ENCODE results near the gene SLC16A6. TPM values are rescaled to one million over a fixed set of nuclear protein-coding genes. Genes with fewer than 3 reads are reported as not detected.

Gene SLC16A6
- total RNA-seq, 1 experiment from 2014 or later, result 0.22 TPM

- POLR2A ChIA-PET, result interaction anchor here (0.6 kb wide), 1 partner anchor 283 kb away, joined by 3 read pairs; no protein-coding TSS in a partner anchor
- H3K27me3 Mint-ChIP-seq (ENCODE audit: low read depth), result no peaks in the 10 kb centered on the region
These were observed 15.9 kb upstream of the SLC16A6 start for GRCh38 chr17:68306819-68307218.

More at GRCh38 chr17:68306819-68307218, 15.9 kb upstream of the SLC16A6 start:
- no peak for TF ChIP-seq ZNF532 (CRISPR knock-in tag; IDR thresholded peaks at IDR 0.05; ENCODE audit: borderline replicate concordance)
- TF ChIP-seq USF1 (CRISPR knock-in tag; IDR thresholded peaks at IDR 0.05), result no peak
- no peak for TF ChIP-seq FOXP4 (CRISPR knock-in tag; IDR thresholded peaks at IDR 0.05)
- no peak for TF ChIP-seq ZNF281 (CRISPR knock-in tag; IDR thresholded peaks at IDR 0.05)
- TF ChIP-seq ZNF232 (CRISPR knock-in tag; IDR thresholded peaks at IDR 0.05), result no peak
- TF ChIP-seq ZNF219 (CRISPR knock-in tag; IDR thresholded peaks at IDR 0.05; ENCODE audit: borderline replicate concordance), result no peak
- no peak for TF ChIP-seq STAT6 (CRISPR knock-in tag; conservative IDR thresholded peaks at IDR 0.05; ENCODE audit: low read depth)
- TF ChIP-seq ARID4B (CRISPR knock-in tag; IDR thresholded peaks at IDR 0.05; ENCODE audit: borderline replicate concordance), result no peak
- TF ChIP-seq CTCF (IDR thresholded peaks at IDR 0.05), result no peak
- no peak for TF ChIP-seq GTF2I (CRISPR knock-in tag; conservative IDR thresholded peaks at IDR 0.05)
- TF ChIP-seq CREB1 (CRISPR knock-in tag; IDR thresholded peaks at IDR 0.05), result no peak
- TF ChIP-seq SOX15 (CRISPR knock-in tag; IDR thresholded peaks at IDR 0.05), result no peak
- no peak for TF ChIP-seq GRHL2 (CRISPR knock-in tag; IDR thresholded peaks at IDR 0.05; ENCODE audit: insufficient replicate concordance, severe bottlenecking)
- TF ChIP-seq ZNF121 (CRISPR knock-in tag; IDR thresholded peaks at IDR 0.05), result no peak
- TF ChIP-seq JUN (CRISPR knock-in tag; IDR thresholded peaks at IDR 0.05), result no peak
- TF ChIP-seq ZNF263 (CRISPR knock-in tag; IDR thresholded peaks at IDR 0.05; ENCODE audit: low read depth), result no peak
- H3K27ac Mint-ChIP-seq, result no peak overlapping the region
- peaks cover 14% of the 10 kb centered on the region for H3K36me3 Mint-ChIP-seq
- CTCF ChIA-PET, result interaction anchor here (1.0 kb wide), 1 partner anchor 130 kb away, joined by 3 read pairs; no protein-coding TSS in a partner anchor
- peaks cover 13% of the 10 kb centered on the region for H3K4me1 Mint-ChIP-seq
- peaks cover 8% of the 10 kb centered on the region for H3K9me3 Mint-ChIP-seq
- ATAC-seq (no peak), DNase-seq (ENCODE audit: low spot score) (no peak)
- no peak overlapping the region for H3K4me3 Mint-ChIP-seq
